HepG2 (cell line): ENCODE measurements around the gene MST1R. TPM values are rescaled to one million over a fixed set of nuclear protein-coding genes. Genes with fewer than 3 reads are reported as not detected.

Experiments
- ATAC-seq: fragments of 200-7000 bp; cut with Tn5 transposase; 3 replicates; pipeline ENCODE4 v1.9.1; 2020; ENCODE audit warnings: mild to moderate bottlenecking, moderate library complexity
- BruUV-seq: library from RNA; stranded (reverse); fragments of 400-500 nt; replicated peaks from 2 replicates; lab custom pipeline; 2021; lab: Mats Ljungman, UMichigan
- CTCF ChIA-PET: fragments of 300-600 bp; formaldehyde crosslinking; extraction: SDS; loops from one replicate; lab custom pipeline; 2021; ENCODE audit warnings: low total read pairs, inconsistent platforms, low intra/inter-chr PET ratio; lab: Yijun Ruan, JAX
- POLR2A ChIA-PET: fragments of 350-600 bp; sonication (Branson Sonifier 250); formaldehyde crosslinking; loops from one replicate; lab custom pipeline; 2020; ENCODE audit warnings: antibody characterized with exemption, inconsistent platforms; lab: Yijun Ruan, JAX
- DNase-seq: peaks from one replicate; pipeline ENCODE4 v3.0.0-alpha.2; 2015; ENCODE audit warnings: low spot score
- FAIRE-seq: peaks from 3 replicates; lab custom pipeline; 2011; peaks lifted over from hg19 to GRCh38; lab: Jason Lieb, UNC
- H2AFZ ChIP-seq: one replicate; pipeline ENCODE4 v1.6.1; 2011; ENCODE audit warnings: low read length, inconsistent platforms
- H3K27ac ChIP-seq: fragments of 300-600 bp; 3 replicates; pipeline ENCODE4 v1.8.0; 2011; ENCODE audit warnings: mixed run types, mild to moderate bottlenecking, mixed read lengths, low read length, inconsistent platforms; ENCODE audit not compliant: insufficient read depth; ENCODE audit errors: extremely low read length
- H3K27me3 ChIP-seq, 2 experiments: fragments of 200-600 bp in 1 of 2; 2 replicates in 1 of 2; 3 replicates in 1 of 2; pipeline versions ENCODE4 v1.6.0 to v1.8.0; 2011; ENCODE audit warnings: low read length in 2 of 2, mild to moderate bottlenecking in 2 of 2, moderate library complexity in 2 of 2, inconsistent platforms in 1 of 2; ENCODE audit not compliant: insufficient read depth in 2 of 2, control insufficient read depth in 1 of 2
- H3K36me3 ChIP-seq, 2 experiments: fragments of 200-600 bp in 1 of 2; replicated peaks in 1 of 2; 2 replicates in 1 of 2; 3 replicates in 1 of 2; pipeline versions ENCODE4 v1.5.1 to v1.8.0; 2011; ENCODE audit warnings: low read length in 2 of 2, inconsistent platforms in 1 of 2; ENCODE audit not compliant: insufficient read depth in 2 of 2, control insufficient read depth in 1 of 2
- H3K4me1 ChIP-seq: 2 replicates; pipeline ENCODE4 v1.5.1; 2012; ENCODE audit warnings: low read length, inconsistent platforms; ENCODE audit not compliant: insufficient read depth
- H3K4me2 ChIP-seq: 2 replicates; pipeline ENCODE4 v1.6.0; 2011; ENCODE audit warnings: low read depth, low read length, inconsistent platforms
- H3K4me3 ChIP-seq, 3 experiments: fragments of 200-600 bp in 1 of 3; sonication (generic), shearing (Covaris generic) in 1 of 3; replicated peaks in 1 of 3; 2 replicates each; pipeline ENCODE4 v1.5.1; 2011 to 2016; ENCODE audit warnings: low read length in 3 of 3, inconsistent platforms in 2 of 3, low read depth in 2 of 3, mild to moderate bottlenecking in 2 of 3, control low read depth in 1 of 3, mixed read lengths in 1 of 3; ENCODE audit not compliant: insufficient read depth in 1 of 3
- H3K79me2 ChIP-seq: one replicate; pipeline ENCODE4 v1.6.1; 2011; ENCODE audit warnings: low read length, inconsistent platforms; ENCODE audit not compliant: insufficient read depth
- H3K9ac ChIP-seq: 2 replicates; pipeline ENCODE4 v1.6.0; 2011; ENCODE audit warnings: mild to moderate bottlenecking, low read depth, low read length, inconsistent platforms; ENCODE audit not compliant: insufficient read depth
- H3K9me3 ChIP-seq: 2 replicates; pipeline ENCODE4 v1.5.1; 2012; ENCODE audit warnings: mild to moderate bottlenecking, low read length
- H4K20me1 ChIP-seq: 2 replicates; pipeline ENCODE4 v1.6.0; 2011; ENCODE audit warnings: inconsistent platforms, mild to moderate bottlenecking, low read length, moderate library complexity; ENCODE audit not compliant: insufficient read depth
- ASH2L ChIP-seq: fragments of 300-600, 200-600 bp; sonication (generic); IDR thresholded peaks from 2 replicates; pipeline ENCODE4 v1.7.0; 2017; ENCODE audit warnings: low read depth, mild to moderate bottlenecking, moderate library complexity, mixed read lengths, low read length; ENCODE audit not compliant: insufficient read length
- GABPA ChIP-seq, 2 experiments: IDR thresholded peaks; 2 replicates each; pipeline ENCODE4 v1.6.1; 2011 to 2016; ENCODE audit warnings: low read depth in 2 of 2, low read length in 1 of 2, missing biosample characterization in 1 of 2, missing genetic modification characterization in 1 of 2
- GTF2F1 ChIP-seq: fragments of 150-350 bp; IDR thresholded peaks from 2 replicates; pipeline ENCODE4 v1.6.1; 2014; ENCODE audit warnings: low read length
- MED8 ChIP-seq: sonication (generic); formaldehyde crosslinking; IDR thresholded peaks from 2 replicates; pipeline ENCODE4 v1.8.1; 2023; ENCODE audit warnings: mild to moderate bottlenecking, missing genetic modification reagents; ENCODE audit not compliant: insufficient replicate concordance
- NFIB ChIP-seq: sonication (generic); formaldehyde crosslinking; IDR thresholded peaks from 2 replicates; pipeline ENCODE4 v1.9.0; 2021; ENCODE audit warnings: missing genetic modification reagents, mild to moderate bottlenecking, borderline replicate concordance
- RXRA ChIP-seq: sonication (generic); formaldehyde crosslinking; IDR thresholded peaks from 2 replicates; pipeline ENCODE4 v1.5.1; 2020; ENCODE audit warnings: missing genetic modification reagents
- XRCC5 ChIP-seq: fragments of 200-400 bp; formaldehyde crosslinking; optimal IDR thresholded peaks from 2 replicates; pipeline ENCODE3; 2017; ENCODE audit warnings: mild to moderate bottlenecking, low read length
- ZNF468 ChIP-seq: sonication (generic); formaldehyde crosslinking; IDR thresholded peaks from 2 replicates; pipeline ENCODE4 v1.8.0; 2022; ENCODE audit warnings: mild to moderate bottlenecking, moderate library complexity, missing genetic modification reagents
- ZNF558 ChIP-seq: sonication (generic); formaldehyde crosslinking; IDR thresholded peaks from 2 replicates; pipeline ENCODE4 v1.9.0; 2022; ENCODE audit warnings: mild to moderate bottlenecking, missing genetic modification reagents, borderline replicate concordance
- ZSCAN31 ChIP-seq: sonication (generic); formaldehyde crosslinking; IDR thresholded peaks from 2 replicates; pipeline ENCODE4 v1.5.0; 2020; ENCODE audit warnings: low read depth, mild to moderate bottlenecking, missing genetic modification reagents
- WGBS: methylation state at CpG from one replicate; pipeline ENCODE4 v1.1.6; 2017; ENCODE audit warnings: low lambda C conversion rate; 5-methylcytosine and 5-hydroxymethylcytosine counted together
- in situ Hi-C: cut with HindIII; loops from 2 replicates; pipeline ENCODE4 v1.10.0; 2017; ENCODE audit warnings: low pct_unique_long_range_greater_than_20kb; ENCODE audit not compliant: extremely low pct_ligation_motif_present
- intact Hi-C: fragments of 100-400 bp; cut with micrococcal nuclease; formaldehyde crosslinking; loops from one replicate; pipeline ENCODE4 v1.10.0; 2022; ENCODE audit not compliant: unreplicated experiment
- polyA plus RNA-seq, 8 experiments: library from polyadenylated mRNA; depleted of rRNA in 3 of 8; stranded (reverse) in 7 of 8; unstranded in 1 of 8; fragments of >200 nt; fragmentation: Illumina TruSeq in 4 of 8; extraction: Trizol in 4 of 8; gene quantifications; 2 replicates each; pipeline versions ENCODE4 v1.2.1 to v1.2.3, GENCODE V29; 2011 to 2016; ENCODE audit warnings: low read depth in 4 of 8, missing spikeins in 1 of 8, mixed read lengths in 1 of 8; ENCODE audit not compliant: insufficient read depth in 1 of 8
- total RNA-seq, 5 experiments: library from RNA; depleted of rRNA; stranded (reverse); fragments of >200 nt; fragmentation: Illumina TruSeq; extraction: Trizol; gene quantifications; 2 replicates each; pipeline ENCODE4 v1.2.3, GENCODE V29; 2016; ENCODE audit warnings: low read depth in 1 of 5
- TF ChIP-seq, protein P1 (sequence below): sonication (generic); formaldehyde crosslinking; IDR thresholded peaks from 2 replicates; pipeline ENCODE4 v1.4.0; 2020; ENCODE audit warnings: missing genetic modification reagents, mild to moderate bottlenecking, borderline replicate concordance
- TF ChIP-seq, protein P2 (sequence below): conservative IDR thresholded peaks from 2 replicates; pipeline ENCODE4 v1.6.1; 2018; ENCODE audit warnings: missing genetic modification reagents
- TF ChIP-seq, protein P3 (sequence below): IDR thresholded peaks from 2 replicates; pipeline ENCODE4 v1.6.1; 2012; ENCODE audit warnings: inconsistent platforms
- TF ChIP-seq, protein P4 (sequence below): sonication (generic); formaldehyde crosslinking; IDR thresholded peaks from 2 replicates; pipeline ENCODE4 v1.4.0; 2020; ENCODE audit warnings: missing genetic modification reagents
- TF ChIP-seq, protein P5 (sequence below): sonication (generic); formaldehyde crosslinking; IDR thresholded peaks from 2 replicates; pipeline ENCODE4 v1.9.0; 2021; ENCODE audit warnings: missing genetic modification reagents, borderline replicate concordance

MST1R gene
- total and polyA plus RNA-seq, 2 of the 13 experiments (the other 11 are each of a cell fraction or from before 2014, with no cell fraction given), result 0.11 to 0.77 TPM

DNA sequence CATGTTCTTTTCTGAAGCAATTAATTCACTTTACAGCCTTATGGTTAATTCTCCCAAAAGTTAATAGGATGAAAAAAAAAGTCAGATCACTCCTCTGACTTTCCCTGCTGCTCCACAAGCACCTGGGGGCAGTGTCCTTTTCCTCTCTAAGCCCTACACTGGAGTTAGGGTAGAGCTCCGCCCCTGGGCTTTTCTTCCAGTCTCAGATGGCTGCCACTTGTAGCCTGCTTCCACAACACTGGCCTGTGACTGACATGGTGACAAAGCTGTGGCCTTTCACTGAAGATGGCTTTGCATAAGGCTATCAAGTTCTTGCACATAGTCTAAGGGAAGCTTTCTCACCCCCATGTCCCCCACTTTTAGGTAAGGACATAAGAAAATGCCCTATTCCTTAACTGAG lies 27.2 kb upstream of the MST1R start (continued):
- TF ChIP-seq, protein P1, sequence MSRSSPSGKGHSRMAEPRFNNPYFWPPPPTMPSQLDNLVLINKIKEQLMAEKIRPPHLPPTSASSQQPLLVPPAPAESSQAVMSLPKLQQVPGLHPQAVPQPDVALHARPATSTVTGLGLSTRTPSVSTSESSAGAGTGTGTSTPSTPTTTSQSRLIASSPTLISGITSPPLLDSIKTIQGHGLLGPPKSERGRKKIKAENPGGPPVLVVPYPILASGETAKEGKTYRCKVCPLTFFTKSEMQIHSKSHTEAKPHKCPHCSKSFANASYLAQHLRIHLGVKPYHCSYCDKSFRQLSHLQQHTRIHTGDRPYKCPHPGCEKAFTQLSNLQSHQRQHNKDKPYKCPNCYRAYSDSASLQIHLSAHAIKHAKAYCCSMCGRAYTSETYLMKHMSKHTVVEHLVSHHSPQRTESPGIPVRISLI (CRISPR knock-in tag), result peak; percentile 37; the same call in 1 of the 2 replicates
- TF ChIP-seq RXRA (no peak), XRCC5 (no peak), ZNF558 (CRISPR knock-in tag) (no peak), GTF2F1 (no peak)
- TF ChIP-seq, protein P2, sequence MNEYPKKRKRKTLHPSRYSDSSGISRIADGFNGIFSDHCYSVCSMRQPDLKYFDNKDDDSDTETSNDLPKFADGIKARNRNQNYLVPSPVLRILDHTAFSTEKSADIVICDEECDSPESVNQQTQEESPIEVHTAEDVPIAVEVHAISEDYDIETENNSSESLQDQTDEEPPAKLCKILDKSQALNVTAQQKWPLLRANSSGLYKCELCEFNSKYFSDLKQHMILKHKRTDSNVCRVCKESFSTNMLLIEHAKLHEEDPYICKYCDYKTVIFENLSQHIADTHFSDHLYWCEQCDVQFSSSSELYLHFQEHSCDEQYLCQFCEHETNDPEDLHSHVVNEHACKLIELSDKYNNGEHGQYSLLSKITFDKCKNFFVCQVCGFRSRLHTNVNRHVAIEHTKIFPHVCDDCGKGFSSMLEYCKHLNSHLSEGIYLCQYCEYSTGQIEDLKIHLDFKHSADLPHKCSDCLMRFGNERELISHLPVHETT, result no peak
- TF ChIP-seq, protein P3, sequence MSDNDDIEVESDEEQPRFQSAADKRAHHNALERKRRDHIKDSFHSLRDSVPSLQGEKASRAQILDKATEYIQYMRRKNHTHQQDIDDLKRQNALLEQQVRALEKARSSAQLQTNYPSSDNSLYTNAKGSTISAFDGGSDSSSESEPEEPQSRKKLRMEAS, result no peak

DNA sequence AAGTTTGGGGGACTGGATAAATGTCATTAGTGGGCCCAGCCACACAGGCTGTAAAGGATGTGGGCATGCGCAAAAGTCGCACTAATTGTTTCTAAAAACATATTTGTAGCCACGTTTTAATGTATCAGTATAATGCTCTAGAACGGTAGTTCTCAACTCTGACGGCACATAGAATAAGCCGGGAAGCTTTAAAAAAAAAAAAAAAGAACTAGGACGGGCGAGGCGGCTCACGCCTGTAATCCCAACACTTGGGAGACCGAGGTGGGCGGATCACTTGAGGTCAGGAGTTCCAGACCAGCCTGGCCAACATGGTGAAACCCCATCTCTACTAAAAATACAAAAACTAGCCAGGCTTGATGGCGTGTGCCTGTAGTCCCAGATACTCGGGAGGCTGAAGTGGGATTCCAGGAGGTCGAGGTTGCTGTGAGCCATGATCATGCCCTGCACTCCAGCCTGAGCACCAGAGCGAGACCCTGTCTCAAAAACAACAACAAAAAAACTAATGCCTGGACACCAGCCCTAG lies 26.6 kb upstream of the MST1R start:
- Histone ChIP-seq H3K27me3 (no peaks in the 10 kb centered on the region), H3K79me2 (no peaks in the 10 kb centered on the region), H3K36me3 (no peaks in the 10 kb centered on the region), H3K27ac (peak overlapping the region; percentile 81), H3K9ac (peak overlapping the region; percentile 66), H3K4me2 (peak overlapping the region; percentile 85), H3K4me3 (peak overlapping the region; percentile 68 to 83 (median 70)), H3K9me3 (no peaks in the 10 kb centered on the region), H3K4me1 (peaks cover 46% of the 10 kb centered on the region), H4K20me1 (no peaks in the 10 kb centered on the region), H2AFZ (peak overlapping the region; percentile 46)
- WGBS, result 2% methylated on average over 16 of the region's 16 CpGs
- FAIRE-seq (no peak), ATAC-seq (peak; percentile 2), DNase-seq (no peak)
- intact Hi-C loops (loop anchor here (1.0 kb wide), 1 partner anchor 9 kb away; no protein-coding TSS in a partner anchor), in situ Hi-C loops (no loop called here)
- POLR2A ChIA-PET, result interaction anchor here (1.0 to 3.0 kb wide), 10 partner anchors 10 to 241 kb away, joined by 3 to 93 read pairs (median 4); partner anchors contain the start of genes MST1, RBM6, RNF123 and UBA7
- TSS peak; percentile 94 for BruUV-seq
- CTCF ChIA-PET, result interaction anchor here (1.4 kb wide), 1 partner anchor 10 kb away, joined by 3 read pairs; the partner anchor contains the start of gene RBM6
- TF ChIP-seq ZNF468 (CRISPR knock-in tag), result no peak
- no peak for TF ChIP-seq MED8 (CRISPR knock-in tag)
- TF ChIP-seq, protein P4, sequence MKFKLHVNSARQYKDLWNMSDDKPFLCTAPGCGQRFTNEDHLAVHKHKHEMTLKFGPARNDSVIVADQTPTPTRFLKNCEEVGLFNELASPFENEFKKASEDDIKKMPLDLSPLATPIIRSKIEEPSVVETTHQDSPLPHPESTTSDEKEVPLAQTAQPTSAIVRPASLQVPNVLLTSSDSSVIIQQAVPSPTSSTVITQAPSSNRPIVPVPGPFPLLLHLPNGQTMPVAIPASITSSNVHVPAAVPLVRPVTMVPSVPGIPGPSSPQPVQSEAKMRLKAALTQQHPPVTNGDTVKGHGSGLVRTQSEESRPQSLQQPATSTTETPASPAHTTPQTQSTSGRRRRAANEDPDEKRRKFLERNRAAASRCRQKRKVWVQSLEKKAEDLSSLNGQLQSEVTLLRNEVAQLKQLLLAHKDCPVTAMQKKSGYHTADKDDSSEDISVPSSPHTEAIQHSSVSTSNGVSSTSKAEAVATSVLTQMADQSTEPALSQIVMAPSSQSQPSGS (CRISPR knock-in tag), result no peak
- TF ChIP-seq ZSCAN31 (CRISPR knock-in tag), result 0 out of 2 replicates have a peak, but pooled peaks have one; percentile 15
- TF ChIP-seq NFIB (CRISPR knock-in tag), result no peak
- no peak for TF ChIP-seq GABPA (IDR thresholded peaks at IDR 0.05; ENCODE audit: low read depth, low read length)
- TF ChIP-seq GABPA (CRISPR knock-in tag; IDR thresholded peaks at IDR 0.05; ENCODE audit: low read depth), result no peak
- TF ChIP-seq, protein P5, sequence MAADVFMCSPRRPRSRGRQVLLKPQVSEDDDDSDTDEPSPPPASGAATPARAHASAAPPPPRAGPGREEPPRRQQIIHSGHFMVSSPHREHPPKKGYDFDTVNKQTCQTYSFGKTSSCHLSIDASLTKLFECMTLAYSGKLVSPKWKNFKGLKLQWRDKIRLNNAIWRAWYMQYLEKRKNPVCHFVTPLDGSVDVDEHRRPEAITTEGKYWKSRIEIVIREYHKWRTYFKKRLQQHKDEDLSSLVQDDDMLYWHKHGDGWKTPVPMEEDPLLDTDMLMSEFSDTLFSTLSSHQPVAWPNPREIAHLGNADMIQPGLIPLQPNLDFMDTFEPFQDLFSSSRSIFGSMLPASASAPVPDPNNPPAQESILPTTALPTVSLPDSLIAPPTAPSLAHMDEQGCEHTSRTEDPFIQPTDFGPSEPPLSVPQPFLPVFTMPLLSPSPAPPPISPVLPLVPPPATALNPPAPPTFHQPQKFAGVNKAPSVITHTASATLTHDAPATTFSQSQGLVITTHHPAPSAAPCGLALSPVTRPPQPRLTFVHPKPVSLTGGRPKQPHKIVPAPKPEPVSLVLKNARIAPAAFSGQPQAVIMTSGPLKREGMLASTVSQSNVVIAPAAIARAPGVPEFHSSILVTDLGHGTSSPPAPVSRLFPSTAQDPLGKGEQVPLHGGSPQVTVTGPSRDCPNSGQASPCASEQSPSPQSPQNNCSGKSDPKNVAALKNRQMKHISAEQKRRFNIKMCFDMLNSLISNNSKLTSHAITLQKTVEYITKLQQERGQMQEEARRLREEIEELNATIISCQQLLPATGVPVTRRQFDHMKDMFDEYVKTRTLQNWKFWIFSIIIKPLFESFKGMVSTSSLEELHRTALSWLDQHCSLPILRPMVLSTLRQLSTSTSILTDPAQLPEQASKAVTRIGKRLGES, result no peak
- TF ChIP-seq ASH2L, result no peak
